ENCODE results near the gene HIF1A.

- TF ChIP-seq CTCF (IDR thresholded peaks at IDR 0.05) = no peak
- TF ChIP-seq POLR2A (IDR thresholded peaks at IDR 0.05) = no peak
Observed at GRCh38 chr14:61699027-61699426, 3.7 kb downstream of the HIF1A start.

Data from lower leg skin (tissue), 3 donors.